Thymus (tissue), 11 donors: ENCODE measurements around the gene SLC6A19. TPM values are rescaled to one million over a fixed set of nuclear protein-coding genes. Genes with fewer than 3 reads are reported as not detected.

Experiments
- DNase-seq, 9 donors: peaks; one replicate each; pipeline ENCODE4 v3.0.0-alpha.2; 2013; ENCODE audit warnings: low spot score in 9 of 9, low read depth in 6 of 9, missing footprints in 1 of 9
- H3K27ac ChIP-seq, 2 donors: one replicate each; pipeline ENCODE4 v1.5.1; 2013; ENCODE audit warnings: control low read depth in 1 of 2, low read depth in 1 of 2, low read length in 1 of 2, mild to moderate bottlenecking in 1 of 2, moderate library complexity in 1 of 2
- H3K27me3 ChIP-seq, 2 donors: one replicate each; pipeline ENCODE4 v1.5.1; 2013; ENCODE audit warnings: low read length in 1 of 2; ENCODE audit not compliant: control insufficient read depth in 2 of 2, insufficient read depth in 1 of 2
- H3K36me3 ChIP-seq, 2 donors: one replicate each; pipeline ENCODE4 v1.5.1; 2013; ENCODE audit warnings: low read length in 1 of 2, mild to moderate bottlenecking in 1 of 2, moderate library complexity in 1 of 2; ENCODE audit not compliant: control insufficient read depth in 2 of 2, insufficient read depth in 2 of 2
- H3K4me1 ChIP-seq, 2 donors: one replicate each; pipeline ENCODE4 v1.5.1; 2013; ENCODE audit warnings: low read length in 2 of 2; ENCODE audit not compliant: control insufficient read depth in 2 of 2, insufficient read depth in 2 of 2
- H3K4me3 ChIP-seq, 2 donors: one replicate each; pipeline ENCODE4 v1.5.1; 2013; ENCODE audit warnings: low read length in 2 of 2, control low read depth in 1 of 2, mild to moderate bottlenecking in 1 of 2
- H3K9me3 ChIP-seq, 2 donors: one replicate each; pipeline ENCODE4 v1.5.1; 2013; ENCODE audit warnings: low read length in 1 of 2, mild to moderate bottlenecking in 1 of 2; ENCODE audit not compliant: control insufficient read depth in 2 of 2, insufficient read depth in 1 of 2
- WGBS: extraction: QIAGEN DNeasy Blood & Tissue Kit; methylation state at CpG from one replicate; pipeline ENCODE4 v1.1.7; 2013; 5-methylcytosine and 5-hydroxymethylcytosine counted together
- polyA plus RNA-seq: library from polyadenylated mRNA; stranded (reverse); fragments of 200-250 nt; gene quantifications from one replicate; pipeline ENCODE4 v1.2.3, GENCODE V29; 2013
- total RNA-seq: library from RNA; stranded (reverse); fragments of 120-200 nt; gene quantifications from one replicate; pipeline ENCODE4 v1.2.4, GENCODE V29; 2013
- donor health status: healthy.

SLC6A19 gene
- total and polyA plus RNA-seq, 2 donors, result 0.09 to 0.16 TPM

GRCh38 chr5:1239505-1240251, 38.3 kb downstream of the SLC6A19 start:
- Histone ChIP-seq H3K36me3 (peaks cover 0 to 2% of the 10 kb centered on the region in 2 donors), H3K27me3 (peaks cover 0 to 17% of the 10 kb centered on the region in 2 donors), H3K4me1 (no peaks in the 10 kb centered on the region), H3K4me3 (no peak overlapping the region), H3K27ac (no peak overlapping the region), H3K9me3 (peaks cover 1 to 9% of the 10 kb centered on the region in 2 donors)
- WGBS, result 76% methylated on average over 22 of the region's 22 CpGs
- DNase-seq, result no peak

GRCh38 chr5:1240496-1241260, 39.3 kb downstream of the SLC6A19 start:
- WGBS, result 95% methylated on average over 29 of the region's 29 CpGs
- DNase-seq, result no peak
- no peak overlapping the region for H3K4me3 ChIP-seq
- H3K36me3 ChIP-seq, result peaks cover 0 to 2% of the 10 kb centered on the region in 2 donors
- H3K27me3 ChIP-seq, result peaks cover 9 to 27% of the 10 kb centered on the region in 2 donors
- no peak overlapping the region for H3K27ac ChIP-seq
- no peaks in the 10 kb centered on the region for H3K4me1 ChIP-seq
- peaks cover 0 to 4% of the 10 kb centered on the region in 2 donors for H3K9me3 ChIP-seq

DNA sequence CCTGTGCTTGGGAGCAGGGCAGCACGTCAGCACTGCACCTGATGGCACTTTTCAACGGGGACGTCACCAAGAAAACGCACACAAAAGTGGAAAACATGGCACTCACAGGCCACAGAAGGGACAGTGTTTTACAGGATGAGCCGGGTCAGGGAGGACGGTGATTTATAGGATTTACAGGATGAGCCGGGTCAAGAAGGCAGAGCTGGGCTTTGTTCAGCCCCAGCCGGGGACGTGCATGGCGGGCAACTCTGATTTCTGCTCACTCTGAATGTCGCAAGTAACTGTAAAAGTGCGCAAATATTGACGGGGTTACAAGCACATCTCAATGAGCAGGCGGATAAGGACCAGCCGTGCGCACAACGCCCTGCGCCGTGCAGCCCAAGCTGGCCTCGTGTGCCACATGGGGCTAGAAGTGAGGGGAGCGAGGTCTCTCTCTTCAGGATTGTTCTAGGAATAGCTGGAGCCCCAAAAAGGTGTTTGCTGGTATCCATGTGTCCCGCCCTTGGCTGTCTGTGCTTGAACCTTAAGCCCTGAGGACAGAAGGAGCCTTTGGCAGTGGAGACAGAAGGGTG, 40.2 kb downstream of the SLC6A19 start:
- 95% methylated on average over 22 of the region's 22 CpGs for WGBS
- no peak for DNase-seq
- H3K27ac ChIP-seq, result no peak overlapping the region
- peaks cover 18 to 36% of the 10 kb centered on the region in 2 donors for H3K27me3 ChIP-seq
- H3K4me3 ChIP-seq, result no peak overlapping the region
- H3K4me1 ChIP-seq, result peaks cover under 1 to 2% of the 10 kb centered on the region in 2 donors
- peaks cover 0 to 2% of the 10 kb centered on the region in 2 donors for H3K36me3 ChIP-seq
- H3K9me3 ChIP-seq, result peaks cover 0 to 4% of the 10 kb centered on the region in 2 donors

GRCh38 chr5:1242733-1243486, 41.5 kb downstream of the SLC6A19 start:
- Histone ChIP-seq H3K4me3 (no peak overlapping the region), H3K27ac (no peak overlapping the region), H3K9me3 (peaks cover under 1 to 11% of the 10 kb centered on the region in 2 donors), H3K27me3 (peaks cover 20 to 49% of the 10 kb centered on the region in 2 donors), H3K36me3 (peaks cover 0 to 2% of the 10 kb centered on the region in 2 donors), H3K4me1 (peaks cover 8 to 10% of the 10 kb centered on the region in 2 donors)
- WGBS, result 86% methylated on average over 14 of the region's 14 CpGs
- DNase-seq, result no peak

- Histone ChIP-seq H3K36me3 (peaks cover 0 to 2% of the 10 kb centered on the region in 2 donors), H3K27ac (no peak overlapping the region), H3K4me1 (peaks cover 8 to 10% of the 10 kb centered on the region in 2 donors), H3K4me3 (no peak overlapping the region), H3K27me3 (peaks cover 20 to 54% of the 10 kb centered on the region in 2 donors), H3K9me3 (peaks cover 1 to 11% of the 10 kb centered on the region in 2 donors)
- DNase-seq, result no peak
- 64% methylated on average over 33 of the region's 33 CpGs for WGBS
Measured at GRCh38 chr5:1243487-1244130, 42.2 kb downstream of the SLC6A19 start.

DNA sequence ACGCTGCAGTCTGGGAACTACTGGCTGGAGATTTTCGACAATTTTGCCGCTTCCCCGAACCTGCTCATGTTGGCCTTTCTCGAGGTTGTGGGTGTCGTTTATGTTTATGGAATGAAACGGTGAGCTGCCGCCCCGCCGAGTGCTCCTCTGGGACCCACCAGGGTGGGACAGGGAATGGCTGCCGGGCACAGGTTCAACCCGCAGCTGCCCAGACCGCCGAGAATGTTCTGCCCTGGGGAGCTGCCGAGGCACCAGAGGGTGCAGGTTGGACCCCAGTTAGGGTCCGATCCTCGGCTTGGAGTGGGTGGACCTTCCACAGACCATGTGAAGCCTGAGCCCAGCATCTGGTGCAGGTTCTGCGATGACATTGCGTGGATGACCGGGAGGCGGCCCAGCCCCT, 42.9 kb downstream of the SLC6A19 start:
- 76% methylated on average over 21 of the region's 21 CpGs for WGBS
- Histone ChIP-seq H3K4me3 (no peak overlapping the region), H3K4me1 (peaks cover 8 to 10% of the 10 kb centered on the region in 2 donors), H3K36me3 (no peaks in the 10 kb centered on the region), H3K27me3 (peaks cover 20 to 56% of the 10 kb centered on the region in 2 donors), H3K9me3 (peaks cover 1 to 11% of the 10 kb centered on the region in 2 donors), H3K27ac (no peak overlapping the region)
- no peak for DNase-seq

DNA sequence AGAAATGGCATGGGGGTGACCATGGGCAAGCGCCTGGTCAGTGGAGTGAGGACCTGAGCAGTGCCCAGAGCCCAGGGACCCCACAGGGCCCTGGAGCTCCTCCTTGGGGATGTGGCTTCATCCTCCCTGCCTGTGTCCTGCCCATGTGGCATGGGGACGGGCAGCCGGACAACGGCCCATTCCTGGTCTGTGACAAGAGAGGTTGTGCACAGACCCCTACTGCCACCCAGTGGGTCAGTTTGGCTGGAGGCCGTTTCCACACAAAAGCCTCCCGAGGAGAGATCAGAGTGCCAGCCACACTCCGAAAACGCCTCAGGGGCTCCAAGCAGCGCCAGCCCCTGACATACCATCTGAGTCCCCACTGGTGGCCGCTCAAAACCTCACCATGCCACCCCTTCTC, 43.6 kb downstream of the SLC6A19 start:
- H3K27ac ChIP-seq, result no peak overlapping the region
- H3K36me3 ChIP-seq, result no peaks in the 10 kb centered on the region
- H3K27me3 ChIP-seq, result peaks cover 20 to 54% of the 10 kb centered on the region in 2 donors
- H3K4me1 ChIP-seq, result peaks cover 8 to 11% of the 10 kb centered on the region in 2 donors
- WGBS, result 70% methylated on average over 10 of the region's 10 CpGs
- H3K9me3 ChIP-seq, result peaks cover 1 to 11% of the 10 kb centered on the region in 2 donors
- DNase-seq, result no peak
- H3K4me3 ChIP-seq, result no peak overlapping the region

GRCh38 chr5:1245905-1246576, 44.6 kb downstream of the SLC6A19 start:
- Histone ChIP-seq H3K27ac (no peak overlapping the region), H3K27me3 (peaks cover 20 to 54% of the 10 kb centered on the region in 2 donors), H3K4me3 (no peak overlapping the region), H3K36me3 (no peaks in the 10 kb centered on the region), H3K9me3 (peaks cover 1 to 11% of the 10 kb centered on the region in 2 donors), H3K4me1 (peaks cover 14 to 21% of the 10 kb centered on the region in 2 donors)
- no peak for DNase-seq
- WGBS, result 65% methylated on average over 58 of the region's 58 CpGs
